Lower lobe of right lung (tissue), 2 donors: ENCODE results near the gene CBY3. TPM values are rescaled to one million over a fixed set of nuclear protein-coding genes. Genes with fewer than 3 reads are reported as not detected.
"Not testable (repeated sequence)": the region's sequence is repeated elsewhere in the genome, so short reads cannot be mapped to it uniquely, and the experiment has no call there.

Source experiments
- ATAC-seq, 2 donors: fragments of 200-7000 bp; cut with Tn5 transposase; one replicate each; pipeline ENCODE4 v1.9.1; 2020 to 2022; ENCODE audit warnings: mild to moderate bottlenecking in 2 of 2, moderate library complexity in 2 of 2
- DNase-seq: peaks from one replicate; pipeline ENCODE4 v3.0.0-alpha.2; 2020
- H3K27ac ChIP-seq: fragments of 200-600 bp; one replicate; pipeline ENCODE4 v1.8.0; 2022
- H3K27me3 ChIP-seq: fragments of 200-600 bp; one replicate; pipeline ENCODE4 v1.8.0; 2022; ENCODE audit warnings: low read depth
- H3K36me3 ChIP-seq: fragments of 200-600 bp; one replicate; pipeline ENCODE4 v1.8.0; 2022; ENCODE audit warnings: mild to moderate bottlenecking
- H3K4me1 ChIP-seq: fragments of 200-600 bp; one replicate; pipeline ENCODE4 v1.8.0; 2022
- H3K4me3 ChIP-seq: fragments of 200-600 bp; one replicate; pipeline ENCODE4 v1.8.0; 2022; ENCODE audit warnings: mild to moderate bottlenecking
- H3K9me3 ChIP-seq: fragments of 200-600 bp; one replicate; pipeline ENCODE4 v1.8.0; 2022
- intact Hi-C: fragments of 100-400 bp; cut with DNase I; formaldehyde crosslinking; loops from one replicate; pipeline ENCODE4 v1.11.0; 2022
- total RNA-seq: library from RNA; stranded (reverse); fragmentation: NEBNext Ultra II Directional; extraction: Animal tissue kit (Norgen Biotek cat#: 25700); gene quantifications from one replicate; pipeline ENCODE4 v1.2.1, GENCODE V29; 2021
- TF ChIP-seq, protein P1 (sequence below): fragments of 200-600 bp; IDR thresholded peaks from one replicate; pipeline ENCODE4 v1.8.0; 2022; ENCODE audit warnings: antibody characterized with exemption, mild to moderate bottlenecking
- donor health status: DM: no; HTN: yes; CAD: no; lungs with severe emphysema.

Gene CBY3
- total RNA-seq, 1 donor from 2014 or later, result not detected

DNA sequence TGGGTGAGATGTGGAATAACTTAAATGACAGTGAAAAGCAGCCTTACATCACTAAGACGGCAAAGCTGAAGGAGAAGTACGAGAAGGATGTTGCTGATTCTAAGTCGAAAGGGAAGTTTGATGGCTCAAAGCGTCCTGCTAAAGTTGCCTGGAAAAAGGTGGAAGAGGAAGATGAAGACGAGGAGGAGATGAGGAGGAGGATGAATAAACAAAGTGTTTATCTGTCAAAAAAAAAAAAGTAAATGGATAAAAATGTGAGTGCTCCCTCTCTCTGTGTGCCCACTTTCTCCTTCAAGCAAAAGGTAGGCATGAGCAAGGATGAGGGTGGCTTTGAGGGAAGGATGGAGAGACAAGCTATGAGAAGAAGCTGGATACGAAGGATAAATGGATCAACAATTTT lies 13.7 kb upstream of the CBY3 start:
- H3K27ac ChIP-seq, result no peak overlapping the region

DNA sequence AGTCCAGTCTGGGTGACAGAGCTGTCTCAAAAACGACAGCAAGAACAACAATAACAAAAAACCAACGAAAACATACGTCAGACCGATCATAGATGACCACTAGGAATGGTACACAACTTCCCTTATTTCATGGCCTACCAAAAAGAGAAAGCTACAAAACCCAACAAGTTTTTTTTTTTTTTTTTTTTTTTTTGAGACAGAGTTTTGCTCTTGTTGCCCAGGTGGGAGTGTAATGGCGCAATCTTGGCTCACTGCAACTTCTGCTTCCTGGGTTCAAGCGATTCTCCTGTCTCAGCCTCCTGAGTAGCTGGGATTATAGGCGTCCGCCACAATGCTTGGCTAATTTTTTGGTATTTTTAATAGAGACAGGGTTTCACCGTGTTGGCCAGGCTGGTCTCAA lies 8.4 kb upstream of the CBY3 start:
- not testable (repeated sequence) for H3K4me1 ChIP-seq, ATAC-seq

More for the DNA sequence above, 13.7 kb upstream of the CBY3 start:
- Histone ChIP-seq H3K4me1 (peaks cover 13% of the 10 kb centered on the region), H3K4me3 (no peak overlapping the region), H3K27me3 (no peaks in the 10 kb centered on the region), H3K36me3 (no peaks in the 10 kb centered on the region), H3K9me3 (no peaks in the 10 kb centered on the region)
- ATAC-seq, result no peak
- DNase-seq, result no peak
- intact Hi-C loops, result no loop called here
- TF ChIP-seq, protein P1, sequence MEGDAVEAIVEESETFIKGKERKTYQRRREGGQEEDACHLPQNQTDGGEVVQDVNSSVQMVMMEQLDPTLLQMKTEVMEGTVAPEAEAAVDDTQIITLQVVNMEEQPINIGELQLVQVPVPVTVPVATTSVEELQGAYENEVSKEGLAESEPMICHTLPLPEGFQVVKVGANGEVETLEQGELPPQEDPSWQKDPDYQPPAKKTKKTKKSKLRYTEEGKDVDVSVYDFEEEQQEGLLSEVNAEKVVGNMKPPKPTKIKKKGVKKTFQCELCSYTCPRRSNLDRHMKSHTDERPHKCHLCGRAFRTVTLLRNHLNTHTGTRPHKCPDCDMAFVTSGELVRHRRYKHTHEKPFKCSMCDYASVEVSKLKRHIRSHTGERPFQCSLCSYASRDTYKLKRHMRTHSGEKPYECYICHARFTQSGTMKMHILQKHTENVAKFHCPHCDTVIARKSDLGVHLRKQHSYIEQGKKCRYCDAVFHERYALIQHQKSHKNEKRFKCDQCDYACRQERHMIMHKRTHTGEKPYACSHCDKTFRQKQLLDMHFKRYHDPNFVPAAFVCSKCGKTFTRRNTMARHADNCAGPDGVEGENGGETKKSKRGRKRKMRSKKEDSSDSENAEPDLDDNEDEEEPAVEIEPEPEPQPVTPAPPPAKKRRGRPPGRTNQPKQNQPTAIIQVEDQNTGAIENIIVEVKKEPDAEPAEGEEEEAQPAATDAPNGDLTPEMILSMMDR, result no peak

DNA sequence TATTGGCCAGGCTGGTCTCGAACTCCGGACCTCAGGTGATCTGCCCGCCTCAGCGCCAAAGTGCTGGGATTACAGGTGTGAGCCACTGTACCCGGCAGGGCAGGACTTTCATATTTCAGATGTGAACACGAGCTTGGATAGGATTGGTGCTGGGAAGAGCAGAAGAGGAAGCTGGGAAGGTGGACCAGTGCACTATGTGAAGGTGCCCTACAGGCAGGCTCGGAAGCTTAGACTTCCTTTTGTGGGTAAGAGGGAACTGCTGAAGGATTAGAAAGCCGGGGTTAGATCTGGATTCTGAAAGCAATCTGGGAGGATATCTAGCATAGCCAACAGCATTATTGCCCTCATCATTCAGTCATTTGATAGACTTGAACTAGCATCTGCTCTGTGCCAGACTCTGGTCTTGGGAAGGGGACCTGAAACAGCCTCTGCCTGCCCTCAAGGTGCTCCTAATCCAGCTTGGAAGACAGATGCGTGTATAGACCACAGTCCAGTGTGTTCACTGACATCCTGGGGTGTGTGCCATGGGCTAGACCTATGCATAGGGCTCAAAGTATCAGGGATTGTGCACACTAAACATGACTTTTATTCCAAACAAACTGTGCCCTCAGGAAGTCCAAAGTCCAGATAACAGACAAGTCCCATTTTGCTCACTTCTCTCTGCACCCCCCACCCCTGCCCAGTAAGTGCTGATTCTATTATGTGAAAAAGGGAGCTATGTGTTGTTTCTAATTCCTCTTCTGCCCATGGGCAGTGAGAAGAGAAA lies 637 bp downstream of the CBY3 start:
- TF ChIP-seq, protein P1, result no peak
- Histone ChIP-seq H3K4me1 (peaks cover 20% of the 10 kb centered on the region), H3K27me3 (no peaks in the 10 kb centered on the region), H3K36me3 (no peaks in the 10 kb centered on the region), H3K4me3 (no peak overlapping the region), H3K27ac (no peak overlapping the region), H3K9me3 (no peaks in the 10 kb centered on the region)
- intact Hi-C loops, result no loop called here
- ATAC-seq (no peak), DNase-seq (no peak)

More for the DNA sequence above, 8.4 kb upstream of the CBY3 start:
- H3K27ac ChIP-seq, H3K4me3 ChIP-seq, H3K9me3 ChIP-seq, DNase-seq, intact Hi-C loops, H3K27me3 ChIP-seq, H3K36me3 ChIP-seq: not testable (repeated sequence)

DNA sequence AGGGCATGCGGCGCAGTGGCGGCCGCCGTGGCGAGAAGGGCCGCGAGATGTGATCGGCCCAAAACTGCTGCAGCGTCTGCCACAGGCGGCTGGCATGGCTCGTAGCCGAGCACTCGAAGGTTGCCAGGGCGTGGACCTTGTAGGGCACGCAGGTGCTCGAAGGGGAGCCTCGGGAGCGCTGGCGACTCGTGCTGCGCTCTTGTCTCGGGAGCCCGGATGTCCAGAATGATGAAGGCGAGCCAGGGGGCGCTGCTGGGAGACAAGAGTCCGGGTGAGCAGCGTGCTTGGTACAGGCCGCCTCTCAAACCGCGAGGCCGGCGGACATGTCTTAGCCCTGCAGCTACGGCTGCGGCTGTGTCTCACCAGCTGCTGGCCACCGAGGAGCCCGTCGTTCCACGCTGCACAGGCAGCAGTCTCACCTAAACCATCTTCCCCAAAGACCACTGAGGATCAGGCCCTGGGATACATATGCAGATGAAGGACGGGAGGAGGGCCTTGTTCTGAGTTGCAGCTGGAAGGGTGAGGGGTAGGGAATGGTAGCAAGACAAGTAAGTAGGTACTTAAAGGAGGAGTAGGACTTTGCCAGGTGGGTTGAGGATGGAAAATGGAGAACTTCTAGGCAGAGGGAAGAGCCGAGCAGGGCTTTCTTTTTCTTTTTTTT lies 1.7 kb downstream of the CBY3 start:
- DNase-seq (peak; percentile 89), ATAC-seq (peak; percentile 78 to 80)
- H3K36me3 ChIP-seq, result no peaks in the 10 kb centered on the region
- TF ChIP-seq, protein P1, result peak; percentile 48
- peak overlapping the region; percentile 91 for H3K27ac ChIP-seq
- intact Hi-C loops, result no loop called here
- no peaks in the 10 kb centered on the region for H3K27me3 ChIP-seq
- no peaks in the 10 kb centered on the region for H3K9me3 ChIP-seq
- H3K4me3 ChIP-seq, result peak overlapping the region; percentile 82
- peaks cover 20% of the 10 kb centered on the region for H3K4me1 ChIP-seq

DNA sequence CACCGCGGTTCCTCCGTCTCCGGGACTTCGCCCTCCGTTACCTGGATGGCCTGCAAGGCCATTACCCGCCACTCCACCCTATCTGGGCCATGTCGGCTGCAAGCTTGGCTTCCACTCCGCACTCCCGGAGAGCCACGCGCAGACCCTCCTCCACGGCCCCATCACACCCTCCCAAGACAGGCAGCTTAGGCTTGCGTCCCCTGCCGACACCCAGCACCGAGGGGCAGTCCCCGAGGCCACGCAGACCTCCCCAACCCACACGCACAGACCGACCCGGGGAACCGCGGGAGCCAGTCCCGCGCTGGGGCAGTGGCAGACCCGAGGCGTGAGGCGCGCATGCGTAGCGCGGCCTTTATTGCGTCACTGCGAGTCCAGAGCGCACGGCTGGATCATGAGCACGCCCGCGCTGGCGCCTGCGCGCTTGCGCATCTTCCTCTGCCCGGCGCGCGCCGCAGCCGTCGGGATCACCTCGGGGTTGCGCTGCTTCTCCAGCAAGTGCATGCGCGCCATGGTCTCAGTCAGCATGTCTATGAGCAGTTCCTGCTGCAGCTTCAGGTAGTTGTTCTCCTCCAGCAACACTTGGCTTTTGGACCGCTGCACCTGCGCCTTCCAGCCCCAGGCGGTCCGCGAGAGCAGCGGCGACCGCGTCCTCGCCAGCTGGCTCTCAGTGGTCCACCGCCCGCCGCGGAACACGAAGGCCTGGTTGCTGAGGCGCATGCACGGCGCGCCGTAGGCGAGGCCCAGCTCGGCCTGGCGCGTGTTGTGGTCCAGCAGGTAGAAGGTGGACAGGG lies 2.4 kb downstream of the CBY3 start:
- TF ChIP-seq, protein P1, result no peak
- H3K4me3 ChIP-seq, result peak overlapping the region; percentile 82
- intact Hi-C loops, result no loop called here
- peak; percentile 98 for DNase-seq
- H3K9me3 ChIP-seq, result no peaks in the 10 kb centered on the region
- peak overlapping the region; percentile 91 for H3K27ac ChIP-seq
- no peaks in the 10 kb centered on the region for H3K27me3 ChIP-seq
- peaks cover 20% of the 10 kb centered on the region for H3K4me1 ChIP-seq
- no peaks in the 10 kb centered on the region for H3K36me3 ChIP-seq
- ATAC-seq, result peak; percentile 97 to 99
